PC-9 (cell line): Measurements from ENCODE around the gene PRMT1.

Experiments
- CTCF ChIP-seq: fragments of 200-600 bp; sonication (generic); conservative IDR thresholded peaks from 2 replicates; pipeline ENCODE4 v1.6.1; 2017; ENCODE audit warnings: mixed run types, antibody characterized with exemption, mild to moderate bottlenecking, moderate library complexity
- EZH2 ChIP-seq: fragments of 200-600 bp; sonication (generic); IDR thresholded peaks from 2 replicates; pipeline ENCODE4 v1.8.0; 2017; ENCODE audit warnings: antibody characterized with exemption, low read depth

GRCh38 chr19:49684251-49684982 lies 7.3 kb downstream of the PRMT1 start:
- TF ChIP-seq CTCF (peak; percentile 71), EZH2 (no peak)
